A549 (cell line): Measurements from ENCODE around the gene FAM78A.

Experiments used
- NR3C1 ChIP-seq: fragments of >200 bp; sonication (Bioruptor Twin); formaldehyde crosslinking; IDR thresholded peaks from 3 replicates; pipeline ENCODE4 v1.6.1; 2017
- POLR2AphosphoS2 ChIP-seq: conservative IDR thresholded peaks from 2 replicates; pipeline ENCODE4 v1.6.1; 2012; ENCODE audit warnings: low read length, improper control_type of control experiment, inconsistent platforms
- RCOR1 ChIP-seq: fragments of 150-350 bp; IDR thresholded peaks from 2 replicates; pipeline ENCODE4 v1.6.1; 2014; ENCODE audit warnings: antibody characterized with exemption, low read length, low read depth
- TF ChIP-seq, protein P1 (sequence below): fragments of >200 bp; sonication (Bioruptor Twin); formaldehyde crosslinking; IDR thresholded peaks from 3 replicates; pipeline ENCODE4 v1.5.1; 2016

DNA sequence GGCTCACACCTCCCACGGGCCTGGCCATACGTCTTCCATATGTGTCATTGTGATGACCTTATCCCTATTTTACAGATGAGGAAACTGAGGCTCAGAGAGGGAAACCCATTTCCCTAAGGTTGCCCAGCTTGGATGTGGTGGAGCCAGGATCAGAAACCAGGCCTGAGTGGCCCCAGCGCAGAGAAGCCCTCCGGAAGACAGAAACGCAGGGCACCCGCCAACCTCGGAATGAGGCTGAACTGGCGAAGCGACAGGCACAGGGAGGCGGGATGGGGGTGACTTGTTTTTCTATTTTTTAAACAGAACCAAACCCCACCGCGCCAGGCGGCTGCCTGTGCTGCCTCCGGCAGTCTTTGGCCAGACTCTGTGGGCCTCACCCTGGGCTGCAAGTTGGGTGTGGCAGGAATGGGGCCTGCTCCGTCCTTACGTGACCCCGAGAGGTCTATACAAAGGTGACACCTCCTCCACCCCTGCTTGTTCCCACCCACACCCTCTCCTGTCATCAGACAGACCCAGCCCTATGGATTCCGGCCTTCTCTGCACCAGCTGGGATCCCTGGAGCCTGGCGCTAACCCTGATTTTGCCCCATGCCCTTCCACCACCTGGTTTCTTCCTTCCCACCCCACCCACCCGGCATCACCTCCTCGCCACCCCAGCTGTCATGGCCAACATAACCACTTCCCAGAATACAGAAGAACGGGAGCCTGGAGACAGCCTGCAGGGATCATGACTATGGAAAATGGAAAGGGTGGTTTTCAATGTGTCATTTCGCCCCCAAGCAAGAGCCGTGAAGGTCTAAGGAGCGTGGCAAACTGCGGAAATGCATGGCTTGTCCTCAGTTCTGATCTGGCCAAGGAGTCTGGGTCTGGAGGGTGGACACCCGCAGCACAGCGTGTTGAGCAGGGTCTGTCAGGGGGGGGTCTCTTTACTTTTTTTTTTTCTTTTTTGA lies 36.8 kb upstream of the FAM78A start:
- TF ChIP-seq, protein P1, sequence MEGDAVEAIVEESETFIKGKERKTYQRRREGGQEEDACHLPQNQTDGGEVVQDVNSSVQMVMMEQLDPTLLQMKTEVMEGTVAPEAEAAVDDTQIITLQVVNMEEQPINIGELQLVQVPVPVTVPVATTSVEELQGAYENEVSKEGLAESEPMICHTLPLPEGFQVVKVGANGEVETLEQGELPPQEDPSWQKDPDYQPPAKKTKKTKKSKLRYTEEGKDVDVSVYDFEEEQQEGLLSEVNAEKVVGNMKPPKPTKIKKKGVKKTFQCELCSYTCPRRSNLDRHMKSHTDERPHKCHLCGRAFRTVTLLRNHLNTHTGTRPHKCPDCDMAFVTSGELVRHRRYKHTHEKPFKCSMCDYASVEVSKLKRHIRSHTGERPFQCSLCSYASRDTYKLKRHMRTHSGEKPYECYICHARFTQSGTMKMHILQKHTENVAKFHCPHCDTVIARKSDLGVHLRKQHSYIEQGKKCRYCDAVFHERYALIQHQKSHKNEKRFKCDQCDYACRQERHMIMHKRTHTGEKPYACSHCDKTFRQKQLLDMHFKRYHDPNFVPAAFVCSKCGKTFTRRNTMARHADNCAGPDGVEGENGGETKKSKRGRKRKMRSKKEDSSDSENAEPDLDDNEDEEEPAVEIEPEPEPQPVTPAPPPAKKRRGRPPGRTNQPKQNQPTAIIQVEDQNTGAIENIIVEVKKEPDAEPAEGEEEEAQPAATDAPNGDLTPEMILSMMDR, result no peak
- TF ChIP-seq NR3C1 (no peak), POLR2AphosphoS2 (no peak), RCOR1 (no peak)
